Upper lobe of left lung (tissue), 6 donors: ENCODE results near the gene PPP6R2. TPM values are rescaled to one million over a fixed set of nuclear protein-coding genes. Genes with fewer than 3 reads are reported as not detected.
A peak's percentile ranks its signal among the peaks of the same experiment; 100 is the strongest.

ENCODE experiments used
- ATAC-seq, 2 donors: fragments of 200-7000 bp; cut with Tn5 transposase; one replicate each; pipeline ENCODE4 v1.9.1; 2022; ENCODE audit warnings: mild to moderate bottlenecking in 2 of 2, moderate library complexity in 2 of 2; ENCODE audit not compliant: low FRiP score in 2 of 2
- DNase-seq, 2 donors: peaks; one replicate each; pipeline ENCODE4 v3.0.0-alpha.2; 2019 to 2020
- H3K27ac ChIP-seq, 4 donors: fragments of 200-600 bp; sonication (generic); one replicate each; pipeline ENCODE4 v1.5.1; 2016 to 2019
- H3K27me3 ChIP-seq, 4 donors: fragments of 200-600 bp; sonication (generic); one replicate each; pipeline ENCODE4 v1.5.1; 2017 to 2019
- H3K36me3 ChIP-seq, 4 donors: fragments of 200-600 bp; sonication (generic); one replicate each; pipeline ENCODE4 v1.5.1; 2016 to 2019
- H3K4me1 ChIP-seq, 4 donors: fragments of 200-600 bp; sonication (generic); one replicate each; pipeline ENCODE4 v1.5.1; 2018 to 2019
- H3K4me3 ChIP-seq, 4 donors: fragments of 200-600 bp; sonication (generic); one replicate each; pipeline ENCODE4 v1.5.1; 2017 to 2019; ENCODE audit warnings: mild to moderate bottlenecking in 2 of 4, moderate library complexity in 1 of 4
- H3K9me3 ChIP-seq, 4 donors: fragments of 200-600 bp; sonication (generic); one replicate each; pipeline ENCODE4 v1.5.1; 2018 to 2019
- EP300 ChIP-seq, 4 donors: sonication (generic); formaldehyde crosslinking; IDR thresholded peaks; one replicate each; pipeline ENCODE4 v1.5.1; 2017; ENCODE audit warnings: antibody characterized with exemption in 4 of 4, control low read depth in 2 of 4
- POLR2A ChIP-seq, 4 donors: fragments of 450-650 bp; IDR thresholded peaks; one replicate each; pipeline ENCODE4 v1.5.1; 2016 to 2017; ENCODE audit warnings: antibody characterized with exemption in 4 of 4, mild to moderate bottlenecking in 2 of 4
- POLR2AphosphoS5 ChIP-seq, 2 donors: sonication (generic); formaldehyde crosslinking; IDR thresholded peaks; one replicate each; pipeline ENCODE4 v1.5.1; 2017; ENCODE audit warnings: antibody characterized with exemption in 2 of 2
- WGBS, 2 donors: methylation state at CpG; one replicate each; pipeline ENCODE4 v1.1.5; 2017 to 2018; 5-methylcytosine and 5-hydroxymethylcytosine counted together
- total RNA-seq, 6 donors: library from RNA; depleted of rRNA in 4 of 6; stranded (reverse); fragments of >200 nt in 4 of 6; gene quantifications; one replicate each; pipeline versions ENCODE4 v1.1.0 to v1.2.1, GENCODE V29; 2016 to 2021
- TF ChIP-seq, protein P1 (sequence below), 6 experiments: fragments of 450-650 bp in 4 of 6; fragments of 200-600 bp in 2 of 6; sonication (generic) in 2 of 6; IDR thresholded peaks; one replicate each; pipeline ENCODE4 v1.5.1; 2016 to 2019; ENCODE audit warnings: antibody characterized with exemption in 6 of 6
- donor health status: DM: no; HTN: no; CAD: no; lungs with moderate emphysema.
- donor health status: DM: no; HTN: yes; CAD: no; lungs with severe emphysema.

Gene PPP6R2
- total RNA-seq, 6 donors from 2014 or later: 53.0 to 264 (median 63.8) TPM

DNA sequence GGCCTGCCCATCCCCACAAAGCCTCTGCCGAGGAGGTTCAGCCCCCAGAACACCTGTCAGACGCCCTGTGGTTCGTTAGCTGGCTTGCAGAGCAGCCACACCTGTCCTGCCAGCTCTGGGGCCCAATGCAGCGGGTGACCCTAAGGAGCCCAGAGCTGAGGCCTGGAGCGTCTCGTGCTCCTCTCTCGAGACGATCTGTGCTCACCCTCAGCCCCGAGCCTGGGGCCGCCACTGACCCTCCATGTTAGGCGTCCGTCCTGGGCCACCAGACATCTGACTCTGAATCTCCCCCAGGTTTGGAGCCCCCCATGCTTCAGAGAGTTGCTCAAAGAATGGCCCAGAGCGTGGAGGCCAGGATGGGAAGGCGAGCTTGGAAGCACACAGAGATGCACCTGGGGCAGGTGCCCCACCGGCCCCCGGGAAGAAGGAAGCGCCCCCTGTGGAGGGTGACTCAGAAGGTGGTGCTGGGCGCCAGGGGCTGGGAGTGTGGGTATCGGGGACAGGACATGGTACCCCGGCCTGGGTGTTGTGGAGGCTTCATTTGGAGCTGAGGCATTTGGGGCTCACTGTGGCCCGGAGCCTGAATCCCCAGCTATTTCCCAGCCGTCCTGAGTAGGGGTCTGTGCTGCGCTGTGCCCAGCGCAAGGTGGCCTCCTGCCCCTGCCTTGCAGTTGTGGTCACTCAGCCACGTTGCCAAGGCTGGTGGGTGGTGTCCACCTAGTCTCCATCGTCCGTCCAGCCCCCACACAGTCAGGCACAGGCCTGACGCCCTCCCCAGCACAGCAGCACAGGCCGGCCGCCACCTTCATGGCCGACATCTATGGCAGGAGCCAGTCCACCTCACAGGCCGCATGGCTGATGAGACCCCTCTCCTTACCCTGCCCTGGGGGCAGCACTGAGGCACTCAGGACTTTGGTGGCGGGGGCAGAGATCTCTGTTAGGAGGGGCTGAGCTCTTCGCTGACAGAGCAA is 95.5 kb downstream of the PPP6R2 start:
- H3K36me3 ChIP-seq: peaks cover 26 to 85% (median 79%) of the 10 kb centered on the region in 4 donors
- TF ChIP-seq, protein P1, sequence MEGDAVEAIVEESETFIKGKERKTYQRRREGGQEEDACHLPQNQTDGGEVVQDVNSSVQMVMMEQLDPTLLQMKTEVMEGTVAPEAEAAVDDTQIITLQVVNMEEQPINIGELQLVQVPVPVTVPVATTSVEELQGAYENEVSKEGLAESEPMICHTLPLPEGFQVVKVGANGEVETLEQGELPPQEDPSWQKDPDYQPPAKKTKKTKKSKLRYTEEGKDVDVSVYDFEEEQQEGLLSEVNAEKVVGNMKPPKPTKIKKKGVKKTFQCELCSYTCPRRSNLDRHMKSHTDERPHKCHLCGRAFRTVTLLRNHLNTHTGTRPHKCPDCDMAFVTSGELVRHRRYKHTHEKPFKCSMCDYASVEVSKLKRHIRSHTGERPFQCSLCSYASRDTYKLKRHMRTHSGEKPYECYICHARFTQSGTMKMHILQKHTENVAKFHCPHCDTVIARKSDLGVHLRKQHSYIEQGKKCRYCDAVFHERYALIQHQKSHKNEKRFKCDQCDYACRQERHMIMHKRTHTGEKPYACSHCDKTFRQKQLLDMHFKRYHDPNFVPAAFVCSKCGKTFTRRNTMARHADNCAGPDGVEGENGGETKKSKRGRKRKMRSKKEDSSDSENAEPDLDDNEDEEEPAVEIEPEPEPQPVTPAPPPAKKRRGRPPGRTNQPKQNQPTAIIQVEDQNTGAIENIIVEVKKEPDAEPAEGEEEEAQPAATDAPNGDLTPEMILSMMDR (IDR thresholded peaks at IDR 0.05): no peak
- no peak for TF ChIP-seq POLR2AphosphoS5 (IDR thresholded peaks at IDR 0.05)
- TF ChIP-seq EP300 (IDR thresholded peaks at IDR 0.05): no peak
- no peak for TF ChIP-seq POLR2A (IDR thresholded peaks at IDR 0.05)

DNA sequence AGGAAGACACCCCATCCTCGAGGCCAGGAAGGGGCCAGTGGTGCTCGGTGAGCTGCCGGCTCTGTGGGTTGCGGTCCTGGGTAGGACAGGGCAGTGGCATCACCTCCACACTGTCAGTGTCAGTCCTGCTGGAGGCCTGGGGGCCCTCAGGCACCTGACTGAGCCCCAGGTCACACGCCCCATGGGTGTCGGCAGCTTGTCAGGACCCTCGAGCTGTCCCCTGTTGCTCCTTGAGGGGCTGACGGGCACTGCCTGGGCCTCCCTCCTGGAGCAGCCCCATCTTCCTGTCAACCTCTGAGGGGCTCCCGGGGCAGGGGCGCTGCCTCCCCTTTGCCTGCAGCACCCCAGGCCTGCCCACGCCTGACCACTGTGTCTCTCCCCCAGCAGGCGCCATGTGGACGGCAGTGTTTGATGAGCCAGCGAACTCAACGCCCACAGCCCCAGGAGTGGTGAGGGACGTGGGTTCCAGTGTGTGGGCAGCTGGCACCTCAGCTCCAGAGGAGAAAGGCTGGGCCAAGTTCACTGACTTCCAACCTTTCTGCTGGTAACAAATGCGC is 96.3 kb downstream of the PPP6R2 start:
- H3K4me3 ChIP-seq: no peak overlapping the region
- DNase-seq (peak in 1 of 2 donors; percentile 75), ATAC-seq (no peak)
- 90 to 93% methylated on average over 2 to 16 of the region's 17 CpGs for WGBS, 2 donors
- TF ChIP-seq, protein P1 (IDR thresholded peaks at IDR 0.05): no peak
- no peak for TF ChIP-seq POLR2A (IDR thresholded peaks at IDR 0.05)
- TF ChIP-seq POLR2AphosphoS5 (IDR thresholded peaks at IDR 0.05): no peak
- no peak for TF ChIP-seq EP300 (IDR thresholded peaks at IDR 0.05)
- peaks cover 26 to 92% (median 80%) of the 10 kb centered on the region in 4 donors for H3K36me3 ChIP-seq
- H3K27me3 ChIP-seq: no peaks in the 10 kb centered on the region
- peaks cover 7 to 14% (median 9%) of the 10 kb centered on the region in 4 donors for H3K4me1 ChIP-seq
- H3K27ac ChIP-seq: no peak overlapping the region
- no peaks in the 10 kb centered on the region for H3K9me3 ChIP-seq

More for the DNA sequence above, 95.5 kb downstream of the PPP6R2 start:
- no peak for ATAC-seq
- Histone ChIP-seq H3K4me3 (no peak overlapping the region), H3K27ac (no peak overlapping the region), H3K4me1 (peaks cover 0 to 6% (median 3%) of the 10 kb centered on the region in 4 donors), H3K27me3 (no peaks in the 10 kb centered on the region), H3K9me3 (no peaks in the 10 kb centered on the region)
- WGBS, 2 donors: 91 to 93% methylated on average over 11 to 33 of the region's 34 CpGs
- DNase-seq: peak in 1 of 2 donors; percentile 65

DNA sequence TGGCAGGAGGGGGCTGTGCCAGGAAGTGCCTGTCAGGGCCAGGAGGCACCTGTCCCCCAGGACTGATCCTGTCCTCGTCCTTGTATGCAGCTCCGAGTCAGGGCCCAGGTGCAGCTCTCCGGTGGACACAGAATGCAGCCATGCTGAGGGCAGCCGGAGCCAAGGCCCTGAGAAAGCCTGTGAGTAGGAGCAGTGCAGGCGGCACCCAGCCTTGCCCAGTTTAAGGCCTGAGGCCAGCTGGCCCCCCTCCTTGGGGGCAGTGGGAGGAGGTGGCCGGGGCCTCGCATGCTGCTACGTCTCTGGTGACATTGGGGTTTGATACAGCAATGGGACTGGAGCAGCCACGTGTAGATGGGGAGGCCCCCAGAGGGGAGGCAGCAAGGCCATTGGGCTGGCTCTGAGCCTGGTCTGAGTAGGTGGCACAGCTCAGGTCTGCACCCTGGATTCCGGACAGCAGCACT is 96.8 kb downstream of the PPP6R2 start:
- H3K9me3 ChIP-seq: no peaks in the 10 kb centered on the region
- 80 to 86% methylated on average over 3 to 8 of the region's 10 CpGs for WGBS, 2 donors
- H3K4me1 ChIP-seq: peaks cover 8 to 19% (median 14%) of the 10 kb centered on the region in 4 donors
- DNase-seq: peak in 1 of 2 donors; percentile 56
- TF ChIP-seq POLR2AphosphoS5 (IDR thresholded peaks at IDR 0.05): no peak
- TF ChIP-seq, protein P1 (IDR thresholded peaks at IDR 0.05): no peak
- TF ChIP-seq POLR2A (IDR thresholded peaks at IDR 0.05): no peak
- TF ChIP-seq EP300 (IDR thresholded peaks at IDR 0.05): no peak
- no peak overlapping the region for H3K4me3 ChIP-seq
- peaks cover 26 to 91% (median 80%) of the 10 kb centered on the region in 4 donors for H3K36me3 ChIP-seq
- H3K27ac ChIP-seq: no peak overlapping the region
- ATAC-seq: no peak
- no peaks in the 10 kb centered on the region for H3K27me3 ChIP-seq

DNA sequence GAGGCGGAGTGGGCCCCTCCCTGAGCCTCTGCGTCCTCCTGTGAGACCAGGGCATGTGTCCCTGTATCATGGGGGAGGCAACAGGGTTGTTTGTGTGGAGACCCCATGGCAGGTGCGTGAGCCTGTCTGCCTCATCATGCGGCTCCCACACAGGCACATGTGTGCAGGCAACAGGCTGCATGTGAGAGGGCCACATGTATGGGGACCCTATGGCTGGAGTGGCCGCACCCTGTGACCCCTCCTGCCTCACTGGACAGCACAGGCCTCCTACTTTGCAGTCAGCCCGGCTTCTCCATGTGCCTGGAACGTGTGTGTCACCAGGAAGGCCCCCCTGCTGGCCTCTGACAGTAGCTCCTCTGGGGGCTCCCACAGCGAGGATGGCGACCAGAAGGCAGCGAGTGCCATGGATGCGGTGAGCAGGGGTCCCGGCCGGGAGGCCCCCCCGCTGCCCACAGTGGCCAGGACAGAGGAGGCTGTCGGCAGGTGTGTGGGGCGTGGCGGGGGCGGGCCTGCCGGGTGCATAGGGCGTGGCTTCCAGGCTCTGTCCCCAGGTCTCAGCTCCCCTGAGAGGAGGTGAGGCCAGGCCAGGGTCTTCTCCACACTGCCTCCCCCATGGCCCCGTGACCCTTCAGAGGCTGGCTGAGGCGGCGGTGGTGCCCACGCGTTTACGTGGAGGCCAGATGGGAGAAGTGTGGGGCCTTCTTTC is 97.6 kb downstream of the PPP6R2 start:
- no peaks in the 10 kb centered on the region for H3K9me3 ChIP-seq
- whole genome bisulfite sequencing, 2 donors: 86 to 90% methylated on average over 9 to 24 of the region's 26 CpGs
- H3K4me3 ChIP-seq: no peak overlapping the region
- no peaks in the 10 kb centered on the region for H3K27me3 ChIP-seq
- TF ChIP-seq, protein P1 (IDR thresholded peaks at IDR 0.05): no peak
- TF ChIP-seq POLR2AphosphoS5 (IDR thresholded peaks at IDR 0.05) (no peak), POLR2A (IDR thresholded peaks at IDR 0.05) (no peak), EP300 (IDR thresholded peaks at IDR 0.05) (no peak)
- ATAC-seq (no peak), DNase-seq (peak in 1 of 2 donors; percentile 86)
- peaks cover 24 to 91% (median 77%) of the 10 kb centered on the region in 4 donors for H3K36me3 ChIP-seq
- H3K4me1 ChIP-seq: peaks cover 12 to 25% (median 22%) of the 10 kb centered on the region in 4 donors
- H3K27ac ChIP-seq: peak overlapping the region in 1 of 4 donors; percentile 11
